HepG2 (cell line): ENCODE data around the gene LAMB3. TPM values are rescaled to one million over a fixed set of nuclear protein-coding genes. Genes with fewer than 3 reads are reported as not detected.

Source experiments
- ATAC-seq: fragments of 200-7000 bp; cut with Tn5 transposase; 3 replicates; pipeline ENCODE4 v1.9.1; 2020; ENCODE audit warnings: mild to moderate bottlenecking, moderate library complexity
- BruUV-seq: library from RNA; stranded (reverse); fragments of 400-500 nt; replicated peaks from 2 replicates; lab custom pipeline; 2021; lab: Mats Ljungman, UMichigan
- CTCF ChIA-PET: fragments of 300-600 bp; formaldehyde crosslinking; extraction: SDS; loops from one replicate; lab custom pipeline; 2021; ENCODE audit warnings: low total read pairs, inconsistent platforms, low intra/inter-chr PET ratio; lab: Yijun Ruan, JAX
- POLR2A ChIA-PET: fragments of 350-600 bp; sonication (Branson Sonifier 250); formaldehyde crosslinking; loops from one replicate; lab custom pipeline; 2020; ENCODE audit warnings: antibody characterized with exemption, inconsistent platforms; lab: Yijun Ruan, JAX
- DNase-seq: peaks from one replicate; pipeline ENCODE4 v3.0.0-alpha.2; 2015; ENCODE audit warnings: low spot score
- FAIRE-seq: peaks from 3 replicates; lab custom pipeline; 2011; peaks lifted over from hg19 to GRCh38; lab: Jason Lieb, UNC
- H2AFZ ChIP-seq: one replicate; pipeline ENCODE4 v1.6.1; 2011; ENCODE audit warnings: low read length, inconsistent platforms
- H3K27ac ChIP-seq: fragments of 300-600 bp; 3 replicates; pipeline ENCODE4 v1.8.0; 2011; ENCODE audit warnings: mixed run types, mild to moderate bottlenecking, mixed read lengths, low read length, inconsistent platforms; ENCODE audit not compliant: insufficient read depth; ENCODE audit errors: extremely low read length
- H3K27me3 ChIP-seq, 2 experiments: fragments of 200-600 bp in 1 of 2; 2 replicates in 1 of 2; 3 replicates in 1 of 2; pipeline versions ENCODE4 v1.6.0 to v1.8.0; 2011; ENCODE audit warnings: low read length in 2 of 2, mild to moderate bottlenecking in 2 of 2, moderate library complexity in 2 of 2, inconsistent platforms in 1 of 2; ENCODE audit not compliant: insufficient read depth in 2 of 2, control insufficient read depth in 1 of 2
- H3K36me3 ChIP-seq, 2 experiments: fragments of 200-600 bp in 1 of 2; replicated peaks in 1 of 2; 2 replicates in 1 of 2; 3 replicates in 1 of 2; pipeline versions ENCODE4 v1.5.1 to v1.8.0; 2011; ENCODE audit warnings: low read length in 2 of 2, inconsistent platforms in 1 of 2; ENCODE audit not compliant: insufficient read depth in 2 of 2, control insufficient read depth in 1 of 2
- H3K4me1 ChIP-seq: 2 replicates; pipeline ENCODE4 v1.5.1; 2012; ENCODE audit warnings: low read length, inconsistent platforms; ENCODE audit not compliant: insufficient read depth
- H3K4me2 ChIP-seq: 2 replicates; pipeline ENCODE4 v1.6.0; 2011; ENCODE audit warnings: low read depth, low read length, inconsistent platforms
- H3K4me3 ChIP-seq, 3 experiments: fragments of 200-600 bp in 1 of 3; sonication (generic), shearing (Covaris generic) in 1 of 3; replicated peaks in 1 of 3; 2 replicates each; pipeline ENCODE4 v1.5.1; 2011 to 2016; ENCODE audit warnings: low read length in 3 of 3, inconsistent platforms in 2 of 3, low read depth in 2 of 3, mild to moderate bottlenecking in 2 of 3, control low read depth in 1 of 3, mixed read lengths in 1 of 3; ENCODE audit not compliant: insufficient read depth in 1 of 3
- H3K79me2 ChIP-seq: one replicate; pipeline ENCODE4 v1.6.1; 2011; ENCODE audit warnings: low read length, inconsistent platforms; ENCODE audit not compliant: insufficient read depth
- H3K9ac ChIP-seq: 2 replicates; pipeline ENCODE4 v1.6.0; 2011; ENCODE audit warnings: mild to moderate bottlenecking, low read depth, low read length, inconsistent platforms; ENCODE audit not compliant: insufficient read depth
- H3K9me3 ChIP-seq: 2 replicates; pipeline ENCODE4 v1.5.1; 2012; ENCODE audit warnings: mild to moderate bottlenecking, low read length
- H4K20me1 ChIP-seq: 2 replicates; pipeline ENCODE4 v1.6.0; 2011; ENCODE audit warnings: inconsistent platforms, mild to moderate bottlenecking, low read length, moderate library complexity; ENCODE audit not compliant: insufficient read depth
- MAFK ChIP-seq, 2 experiments: IDR thresholded peaks in 1 of 2; conservative IDR thresholded peaks in 1 of 2; 2 replicates each; pipeline ENCODE4 v1.6.1; 2011; ENCODE audit warnings: improper control_type of control experiment in 2 of 2, low read length in 2 of 2
- SRSF9 ChIP-seq: fragments of 200-400 bp; formaldehyde crosslinking; IDR thresholded peaks from 2 replicates; pipeline ENCODE4 v1.6.1; 2018; ENCODE audit warnings: borderline replicate concordance, mild to moderate bottlenecking, low read depth, low read length; ENCODE audit not compliant: insufficient read depth, poor library complexity, severe bottlenecking
- WGBS: methylation state at CpG from one replicate; pipeline ENCODE4 v1.1.6; 2017; ENCODE audit warnings: low lambda C conversion rate; 5-methylcytosine and 5-hydroxymethylcytosine counted together
- in situ Hi-C: cut with HindIII; loops from 2 replicates; pipeline ENCODE4 v1.10.0; 2017; ENCODE audit warnings: low pct_unique_long_range_greater_than_20kb; ENCODE audit not compliant: extremely low pct_ligation_motif_present
- intact Hi-C: fragments of 100-400 bp; cut with micrococcal nuclease; formaldehyde crosslinking; loops from one replicate; pipeline ENCODE4 v1.10.0; 2022; ENCODE audit not compliant: unreplicated experiment
- polyA plus RNA-seq, 8 experiments: library from polyadenylated mRNA; depleted of rRNA in 3 of 8; stranded (reverse) in 7 of 8; unstranded in 1 of 8; fragments of >200 nt; fragmentation: Illumina TruSeq in 4 of 8; extraction: Trizol in 4 of 8; gene quantifications; 2 replicates each; pipeline versions ENCODE4 v1.2.1 to v1.2.3, GENCODE V29; 2011 to 2016; ENCODE audit warnings: low read depth in 4 of 8, missing spikeins in 1 of 8, mixed read lengths in 1 of 8; ENCODE audit not compliant: insufficient read depth in 1 of 8
- total RNA-seq, 5 experiments: library from RNA; depleted of rRNA; stranded (reverse); fragments of >200 nt; fragmentation: Illumina TruSeq; extraction: Trizol; gene quantifications; 2 replicates each; pipeline ENCODE4 v1.2.3, GENCODE V29; 2016; ENCODE audit warnings: low read depth in 1 of 5
- TF ChIP-seq, protein P1 (sequence below): IDR thresholded peaks from 2 replicates; pipeline ENCODE4 v1.6.1; 2016; ENCODE audit warnings: mild to moderate bottlenecking, missing biosample characterization, missing genetic modification reagents
- TF ChIP-seq, protein P2 (sequence below): sonication (generic); formaldehyde crosslinking; IDR thresholded peaks from 2 replicates; pipeline ENCODE4 v1.8.1; 2023; ENCODE audit warnings: missing genetic modification reagents, inconsistent platforms, borderline replicate concordance

Gene LAMB3
- total and polyA plus RNA-seq, 2 of the 13 experiments (the other 11 are each of a cell fraction or from before 2014, with no cell fraction given), result 0.18 to 0.24 TPM

DNA sequence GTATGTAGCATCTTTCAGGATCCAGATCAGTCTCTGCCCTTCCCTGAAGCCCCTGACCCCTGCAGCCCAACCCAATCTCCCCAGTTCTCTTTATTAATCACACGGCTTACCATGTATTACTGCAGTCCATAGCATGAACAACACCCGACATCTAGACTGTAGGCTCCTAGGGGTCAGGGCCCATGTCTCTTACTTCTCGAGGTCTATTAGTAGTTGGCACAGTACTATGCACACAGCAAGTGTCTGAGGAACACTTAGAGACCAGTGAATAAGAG, 41.7 kb downstream of the LAMB3 start:
- no peak overlapping the region for H3K9ac ChIP-seq
- no peak for FAIRE-seq
- no TSS peak for BruUV-seq
- H3K4me3 ChIP-seq, result no peak overlapping the region
- no peaks in the 10 kb centered on the region for H3K36me3 ChIP-seq
- no peaks in the 10 kb centered on the region for H3K9me3 ChIP-seq
- intact Hi-C loops (no loop called here), in situ Hi-C loops (no loop called here)
- H3K4me2 ChIP-seq, result no peak overlapping the region
- ChIA-PET CTCF (no interaction called here), POLR2A (no interaction called here)
- WGBS, result 3% methylated on average over 3 of the region's 3 CpGs
- no peaks in the 10 kb centered on the region for H3K27me3 ChIP-seq
- DNase-seq, result no peak
- no peaks in the 10 kb centered on the region for H3K4me1 ChIP-seq
- no peak for TF ChIP-seq SRSF9
- TF ChIP-seq, protein P1, sequence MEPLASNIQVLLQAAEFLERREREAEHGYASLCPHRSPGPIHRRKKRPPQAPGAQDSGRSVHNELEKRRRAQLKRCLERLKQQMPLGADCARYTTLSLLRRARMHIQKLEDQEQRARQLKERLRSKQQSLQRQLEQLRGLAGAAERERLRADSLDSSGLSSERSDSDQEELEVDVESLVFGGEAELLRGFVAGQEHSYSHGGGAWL (CRISPR knock-in tag), result no peak
- H4K20me1 ChIP-seq, result no peaks in the 10 kb centered on the region
- H3K27ac ChIP-seq, result no peak overlapping the region
- H2AFZ ChIP-seq, result no peak overlapping the region
- H3K79me2 ChIP-seq, result no peaks in the 10 kb centered on the region
- ATAC-seq, result no peak

DNA sequence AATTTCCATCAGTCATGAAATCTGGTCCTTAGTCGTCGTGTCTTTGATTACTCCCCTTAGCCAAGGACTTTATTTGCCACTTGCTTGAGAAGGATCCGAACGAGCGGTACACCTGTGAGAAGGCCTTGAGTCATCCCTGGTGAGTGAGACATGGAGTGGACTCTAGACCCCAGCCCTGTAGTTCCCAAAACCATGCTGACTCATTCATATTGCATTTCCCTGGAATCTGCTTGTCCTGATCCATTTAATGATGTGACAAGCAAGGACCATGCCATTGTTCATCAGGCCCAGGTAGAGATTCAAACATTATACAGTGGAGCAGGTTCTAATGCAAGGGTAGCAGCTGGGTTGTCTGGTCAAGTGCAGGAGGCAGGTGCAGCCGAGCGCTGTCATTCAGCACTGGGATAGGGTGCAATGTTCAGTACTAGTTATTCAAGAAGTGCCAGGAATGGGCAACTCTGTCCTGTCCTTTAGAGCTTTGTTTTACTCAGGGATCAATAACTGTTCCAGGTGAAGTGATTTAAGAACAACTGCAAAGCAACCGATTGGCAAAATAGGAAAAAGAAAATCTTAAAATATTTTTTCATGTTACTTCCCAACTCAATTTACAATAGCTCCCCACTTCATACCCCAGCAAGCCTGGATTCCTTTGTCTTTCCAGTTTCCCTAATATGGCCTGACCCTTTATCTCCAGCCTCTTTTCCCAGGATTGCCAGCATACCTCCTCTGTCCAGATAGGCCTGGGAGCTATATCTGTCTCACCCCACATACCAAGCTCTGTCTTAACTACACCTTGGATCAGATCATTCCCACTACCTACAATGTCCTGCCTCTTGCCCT, 42.2 kb downstream of the LAMB3 start:
- Histone ChIP-seq H3K79me2 (no peaks in the 10 kb centered on the region), H3K27ac (no peak overlapping the region), H3K9me3 (no peaks in the 10 kb centered on the region), H4K20me1 (no peaks in the 10 kb centered on the region), H3K36me3 (no peaks in the 10 kb centered on the region), H3K9ac (no peak overlapping the region), H3K4me2 (no peak overlapping the region), H3K4me1 (no peaks in the 10 kb centered on the region), H3K4me3 (no peak overlapping the region), H3K27me3 (no peaks in the 10 kb centered on the region), H2AFZ (no peak overlapping the region)
- no peak for ATAC-seq
- TF ChIP-seq, protein P2, sequence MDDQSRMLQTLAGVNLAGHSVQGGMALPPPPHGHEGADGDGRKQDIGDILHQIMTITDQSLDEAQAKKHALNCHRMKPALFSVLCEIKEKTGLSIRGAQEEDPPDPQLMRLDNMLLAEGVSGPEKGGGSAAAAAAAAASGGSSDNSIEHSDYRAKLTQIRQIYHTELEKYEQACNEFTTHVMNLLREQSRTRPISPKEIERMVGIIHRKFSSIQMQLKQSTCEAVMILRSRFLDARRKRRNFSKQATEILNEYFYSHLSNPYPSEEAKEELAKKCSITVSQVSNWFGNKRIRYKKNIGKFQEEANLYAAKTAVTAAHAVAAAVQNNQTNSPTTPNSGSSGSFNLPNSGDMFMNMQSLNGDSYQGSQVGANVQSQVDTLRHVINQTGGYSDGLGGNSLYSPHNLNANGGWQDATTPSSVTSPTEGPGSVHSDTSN (CRISPR knock-in tag), result no peak
- peak in 1 of 2 experiments; percentile 2; a peak in 1 of 4 replicates for TF ChIP-seq MAFK (conservative IDR thresholded peaks at IDR 0.05 in 1 of 2, IDR thresholded peaks at IDR 0.05 in 1 of 2; ENCODE audit: low read length in 2 of 2)
- intact Hi-C loops (no loop called here), in situ Hi-C loops (no loop called here)
- no peak for FAIRE-seq
- POLR2A ChIA-PET, result no interaction called here
- WGBS, result 2% methylated on average over 3 of the region's 8 CpGs
- no peak for DNase-seq
- CTCF ChIA-PET, result no interaction called here
- no TSS peak for BruUV-seq
